B cell (primary cell): Measurements from ENCODE around the gene EBF3.

Experiments
- EZH2 ChIP-seq: IDR thresholded peaks from 2 replicates; pipeline ENCODE4 v1.6.1; 2012; ENCODE audit warnings: borderline replicate concordance, low read depth, mild to moderate bottlenecking, moderate library complexity, low read length; ENCODE audit not compliant: insufficient read depth, poor library complexity, severe bottlenecking
- TF ChIP-seq, protein P1 (sequence below): fragments of 200-600 bp; IDR thresholded peaks from one replicate; pipeline ENCODE4 v1.8.0; 2022; ENCODE audit warnings: antibody characterized with exemption, mild to moderate bottlenecking

DNA sequence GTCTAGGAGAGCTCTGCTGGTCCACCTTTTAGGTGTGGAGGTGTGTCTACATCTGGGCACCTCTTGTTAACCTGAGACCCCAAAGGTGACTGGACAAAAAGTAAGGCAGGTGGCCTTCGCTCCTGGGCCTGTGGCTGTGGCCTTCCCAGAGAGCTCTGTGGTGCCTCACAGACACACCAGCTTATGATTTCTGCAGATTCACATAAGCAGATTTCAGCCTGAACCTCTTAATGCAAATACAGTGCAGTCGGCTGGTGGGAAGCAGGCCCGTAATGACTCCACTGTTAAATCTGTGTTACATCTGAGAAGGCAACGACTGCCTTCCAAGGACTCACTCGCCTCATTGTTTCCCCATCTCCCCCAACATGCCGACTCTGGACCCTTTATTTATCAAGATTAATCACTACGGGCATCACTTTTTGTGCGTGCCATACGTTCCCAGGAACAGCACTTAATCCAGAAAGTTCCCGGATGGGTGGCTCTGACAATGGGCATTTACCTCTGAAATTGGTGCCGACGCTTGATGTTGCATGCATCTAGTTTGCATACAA is 119.8 kb downstream of the EBF3 start:
- TF ChIP-seq, protein P1, sequence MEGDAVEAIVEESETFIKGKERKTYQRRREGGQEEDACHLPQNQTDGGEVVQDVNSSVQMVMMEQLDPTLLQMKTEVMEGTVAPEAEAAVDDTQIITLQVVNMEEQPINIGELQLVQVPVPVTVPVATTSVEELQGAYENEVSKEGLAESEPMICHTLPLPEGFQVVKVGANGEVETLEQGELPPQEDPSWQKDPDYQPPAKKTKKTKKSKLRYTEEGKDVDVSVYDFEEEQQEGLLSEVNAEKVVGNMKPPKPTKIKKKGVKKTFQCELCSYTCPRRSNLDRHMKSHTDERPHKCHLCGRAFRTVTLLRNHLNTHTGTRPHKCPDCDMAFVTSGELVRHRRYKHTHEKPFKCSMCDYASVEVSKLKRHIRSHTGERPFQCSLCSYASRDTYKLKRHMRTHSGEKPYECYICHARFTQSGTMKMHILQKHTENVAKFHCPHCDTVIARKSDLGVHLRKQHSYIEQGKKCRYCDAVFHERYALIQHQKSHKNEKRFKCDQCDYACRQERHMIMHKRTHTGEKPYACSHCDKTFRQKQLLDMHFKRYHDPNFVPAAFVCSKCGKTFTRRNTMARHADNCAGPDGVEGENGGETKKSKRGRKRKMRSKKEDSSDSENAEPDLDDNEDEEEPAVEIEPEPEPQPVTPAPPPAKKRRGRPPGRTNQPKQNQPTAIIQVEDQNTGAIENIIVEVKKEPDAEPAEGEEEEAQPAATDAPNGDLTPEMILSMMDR: no peak
- no peak for TF ChIP-seq EZH2
